Vagina (tissue), 2 donors: ENCODE data around the gene FCF1. TPM values are rescaled to one million over a fixed set of nuclear protein-coding genes. Genes with fewer than 3 reads are reported as not detected.

Experiments used
- DNase-seq, 2 donors: peaks; one replicate each; pipeline ENCODE4 v3.0.0-alpha.2; 2017; ENCODE audit errors: extremely low spot score in 2 of 2
- H3K27ac ChIP-seq: fragments of 200-600 bp; sonication (generic); one replicate; pipeline ENCODE4 v1.5.1; 2019
- H3K27me3 ChIP-seq: fragments of 200-600 bp; sonication (generic); one replicate; pipeline ENCODE4 v1.5.1; 2019
- H3K36me3 ChIP-seq, 2 donors: fragments of 200-600 bp; sonication (generic); one replicate each; pipeline ENCODE4 v1.5.1; 2017 to 2019
- H3K4me1 ChIP-seq: fragments of 200-600 bp; sonication (generic); one replicate; pipeline ENCODE4 v1.5.1; 2019
- H3K4me3 ChIP-seq, 2 donors: fragments of 200-600 bp; sonication (generic); 1 replicate in 1 of 2; 2 replicates in 1 of 2; pipeline ENCODE4 v1.5.1; 2016 to 2019
- H3K9me3 ChIP-seq: fragments of 200-600 bp; sonication (generic); one replicate; pipeline ENCODE4 v1.5.1; 2019
- POLR2A ChIP-seq, 2 donors: fragments of 450-650 bp; IDR thresholded peaks; one replicate each; pipeline ENCODE4 v1.6.1; 2017; ENCODE audit warnings: antibody characterized with exemption in 2 of 2, mild to moderate bottlenecking in 2 of 2, moderate library complexity in 2 of 2
- POLR2AphosphoS5 ChIP-seq, 2 donors: sonication (generic); formaldehyde crosslinking; IDR thresholded peaks; one replicate each; pipeline ENCODE4 v1.9.0; 2017; ENCODE audit warnings: antibody characterized with exemption in 2 of 2, mild to moderate bottlenecking in 2 of 2, low read depth in 1 of 2; ENCODE audit not compliant: insufficient read depth in 1 of 2
- intact Hi-C: fragments of 100-400 bp; cut with DNase I; formaldehyde crosslinking; loops from one replicate; pipeline ENCODE4 v1.15.1; 2023
- total RNA-seq: library from RNA; depleted of rRNA; stranded (reverse); fragments of >200 nt; gene quantifications from one replicate; pipeline ENCODE4 v1.2.3, GENCODE V29; 2016
- TF ChIP-seq, protein P1 (sequence below), 3 experiments: fragments of 450-650 bp in 2 of 3; fragments of 200-600 bp in 1 of 3; sonication (generic) in 1 of 3; IDR thresholded peaks; one replicate each; pipeline ENCODE4 v1.5.1; 2017 to 2019; ENCODE audit warnings: antibody characterized with exemption in 3 of 3, mild to moderate bottlenecking in 2 of 3, moderate library complexity in 2 of 3

Gene FCF1
- total RNA-seq, 1 donor from 2014 or later: 11.0 TPM

DNA sequence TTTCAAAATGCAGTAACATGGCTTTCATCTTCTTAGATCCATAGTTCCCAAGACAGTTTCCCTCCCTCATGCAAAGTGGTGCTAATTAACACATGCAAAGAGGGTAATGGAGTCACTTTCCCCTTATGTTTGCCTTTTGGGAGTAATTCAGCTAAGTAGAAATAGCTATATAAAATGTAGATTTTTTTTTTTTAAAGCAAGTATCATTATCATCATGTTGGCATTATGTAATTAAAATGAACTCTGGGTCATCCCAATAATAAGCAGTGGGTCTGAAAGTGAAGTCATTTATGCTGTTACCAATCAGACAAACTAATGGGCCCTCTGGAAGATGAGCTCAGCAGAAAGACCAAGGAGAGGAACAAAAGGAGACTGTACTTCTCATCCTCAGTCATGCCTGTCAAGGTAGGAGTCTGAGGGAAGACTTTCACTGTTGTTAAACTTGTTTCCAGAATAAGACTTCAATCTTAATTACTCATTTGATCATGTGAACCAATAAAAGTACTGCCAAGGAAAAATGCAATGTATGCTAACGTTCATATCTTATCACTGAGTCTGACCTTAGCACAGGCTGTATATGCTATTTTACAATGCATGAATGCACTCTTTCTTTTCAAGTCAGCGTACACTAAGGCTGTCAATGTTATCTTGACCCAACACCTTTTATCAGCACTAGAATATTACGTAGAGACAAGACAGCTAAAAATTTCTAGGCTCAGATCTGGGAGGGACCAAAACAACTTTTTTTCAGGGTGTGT, 26.8 kb upstream of the FCF1 start:
- TF ChIP-seq POLR2A (IDR thresholded peaks at IDR 0.05) (no peak), POLR2AphosphoS5 (IDR thresholded peaks at IDR 0.05; ENCODE audit: insufficient read depth in 1 of 2, low read depth in 1 of 2) (no peak)
- TF ChIP-seq, protein P1, sequence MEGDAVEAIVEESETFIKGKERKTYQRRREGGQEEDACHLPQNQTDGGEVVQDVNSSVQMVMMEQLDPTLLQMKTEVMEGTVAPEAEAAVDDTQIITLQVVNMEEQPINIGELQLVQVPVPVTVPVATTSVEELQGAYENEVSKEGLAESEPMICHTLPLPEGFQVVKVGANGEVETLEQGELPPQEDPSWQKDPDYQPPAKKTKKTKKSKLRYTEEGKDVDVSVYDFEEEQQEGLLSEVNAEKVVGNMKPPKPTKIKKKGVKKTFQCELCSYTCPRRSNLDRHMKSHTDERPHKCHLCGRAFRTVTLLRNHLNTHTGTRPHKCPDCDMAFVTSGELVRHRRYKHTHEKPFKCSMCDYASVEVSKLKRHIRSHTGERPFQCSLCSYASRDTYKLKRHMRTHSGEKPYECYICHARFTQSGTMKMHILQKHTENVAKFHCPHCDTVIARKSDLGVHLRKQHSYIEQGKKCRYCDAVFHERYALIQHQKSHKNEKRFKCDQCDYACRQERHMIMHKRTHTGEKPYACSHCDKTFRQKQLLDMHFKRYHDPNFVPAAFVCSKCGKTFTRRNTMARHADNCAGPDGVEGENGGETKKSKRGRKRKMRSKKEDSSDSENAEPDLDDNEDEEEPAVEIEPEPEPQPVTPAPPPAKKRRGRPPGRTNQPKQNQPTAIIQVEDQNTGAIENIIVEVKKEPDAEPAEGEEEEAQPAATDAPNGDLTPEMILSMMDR (IDR thresholded peaks at IDR 0.05): no peak
- no peaks in the 10 kb centered on the region for H3K4me1 ChIP-seq
- intact Hi-C loops: no loop called here
- DNase-seq: no peak
- no peak overlapping the region for H3K4me3 ChIP-seq
- H3K27ac ChIP-seq: no peak overlapping the region
- H3K27me3 ChIP-seq: no peaks in the 10 kb centered on the region
- H3K9me3 ChIP-seq: no peaks in the 10 kb centered on the region
- H3K36me3 ChIP-seq: peaks cover 0 to 29% of the 10 kb centered on the region in 2 donors

DNA sequence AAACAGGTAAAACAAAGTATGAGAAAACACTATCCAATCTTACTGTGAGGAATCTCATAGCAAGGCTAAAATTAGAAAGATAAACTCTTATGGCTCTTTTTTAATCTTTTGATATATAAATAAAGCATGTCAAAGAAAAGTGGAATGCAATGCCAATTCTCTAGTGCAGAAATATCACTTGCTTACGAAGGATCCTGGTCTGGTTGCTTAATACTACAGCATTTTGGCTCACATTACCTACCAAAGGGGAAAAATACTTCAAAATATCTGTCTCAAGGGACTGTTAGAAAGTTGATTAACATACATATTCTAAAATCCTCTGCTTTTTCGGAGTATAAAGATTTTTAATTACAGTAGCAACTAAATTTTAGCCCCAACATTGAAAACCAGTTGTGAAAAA, 21.5 kb upstream of the FCF1 start:
- TF ChIP-seq, protein P1 (IDR thresholded peaks at IDR 0.05): no peak
- TF ChIP-seq POLR2A (IDR thresholded peaks at IDR 0.05): no peak
- no peak for TF ChIP-seq POLR2AphosphoS5 (IDR thresholded peaks at IDR 0.05; ENCODE audit: insufficient read depth in 1 of 2, low read depth in 1 of 2)
- H3K4me3 ChIP-seq: no peak overlapping the region
- H3K27me3 ChIP-seq: no peaks in the 10 kb centered on the region
- intact Hi-C loops: no loop called here
- H3K36me3 ChIP-seq: peaks cover 0 to 22% of the 10 kb centered on the region in 2 donors
- no peak for DNase-seq
- H3K27ac ChIP-seq: no peak overlapping the region
- no peaks in the 10 kb centered on the region for H3K9me3 ChIP-seq
- no peaks in the 10 kb centered on the region for H3K4me1 ChIP-seq

DNA sequence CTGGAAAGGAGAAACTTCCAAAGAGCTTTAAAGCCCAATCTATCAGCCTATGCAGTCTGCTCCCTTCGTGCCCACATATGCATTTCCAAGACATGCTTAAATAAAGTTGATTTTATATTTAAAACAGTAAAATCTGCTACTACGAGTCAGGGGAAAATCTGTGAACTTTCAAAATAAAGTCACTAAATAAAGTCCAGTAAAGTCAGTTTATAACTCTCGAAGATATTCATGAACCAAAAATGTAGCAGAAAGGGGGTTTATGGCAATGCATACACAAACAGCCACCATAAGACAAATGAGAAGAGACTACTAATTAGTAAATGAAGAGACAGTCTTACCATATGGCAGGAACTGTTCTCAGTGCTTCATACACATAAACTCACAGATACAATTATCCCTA, 19.8 kb upstream of the FCF1 start:
- intact Hi-C loops: no loop called here
- Histone ChIP-seq H3K4me1 (no peaks in the 10 kb centered on the region), H3K9me3 (no peaks in the 10 kb centered on the region), H3K27ac (no peak overlapping the region), H3K36me3 (peaks cover 0 to 20% of the 10 kb centered on the region in 2 donors), H3K4me3 (no peak overlapping the region), H3K27me3 (no peaks in the 10 kb centered on the region)
- TF ChIP-seq POLR2A (IDR thresholded peaks at IDR 0.05): no peak
- TF ChIP-seq, protein P1 (IDR thresholded peaks at IDR 0.05): no peak
- TF ChIP-seq POLR2AphosphoS5 (IDR thresholded peaks at IDR 0.05; ENCODE audit: insufficient read depth in 1 of 2, low read depth in 1 of 2): no peak
- DNase-seq: no peak

DNA sequence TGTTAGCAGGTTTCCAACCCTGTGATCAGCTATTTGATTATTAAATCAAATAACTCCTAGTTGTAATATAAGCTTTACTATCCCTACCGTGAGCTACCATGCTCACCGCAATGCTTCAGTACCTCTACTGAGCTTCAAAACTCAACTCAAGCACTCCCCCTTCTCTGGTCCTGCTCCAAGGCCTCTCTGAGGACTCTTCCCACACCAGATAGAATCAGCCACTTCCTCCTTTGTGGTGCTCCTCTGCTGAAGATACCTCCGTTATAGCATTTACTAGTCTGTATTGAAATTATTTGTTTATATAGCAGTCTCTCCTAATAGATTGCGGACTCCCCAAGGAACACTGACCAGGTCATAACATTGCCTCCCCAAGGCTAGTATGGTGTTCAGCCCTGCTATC, 17.5 kb upstream of the FCF1 start:
- TF ChIP-seq POLR2A (IDR thresholded peaks at IDR 0.05): no peak
- TF ChIP-seq, protein P1 (IDR thresholded peaks at IDR 0.05): no peak
- TF ChIP-seq POLR2AphosphoS5 (IDR thresholded peaks at IDR 0.05; ENCODE audit: insufficient read depth in 1 of 2, low read depth in 1 of 2): no peak
- peaks cover 0 to 15% of the 10 kb centered on the region in 2 donors for H3K36me3 ChIP-seq
- H3K4me3 ChIP-seq: no peak overlapping the region
- intact Hi-C loops: no loop called here
- no peak overlapping the region for H3K27ac ChIP-seq
- no peak for DNase-seq
- no peaks in the 10 kb centered on the region for H3K4me1 ChIP-seq
- no peaks in the 10 kb centered on the region for H3K9me3 ChIP-seq
- no peaks in the 10 kb centered on the region for H3K27me3 ChIP-seq

DNA sequence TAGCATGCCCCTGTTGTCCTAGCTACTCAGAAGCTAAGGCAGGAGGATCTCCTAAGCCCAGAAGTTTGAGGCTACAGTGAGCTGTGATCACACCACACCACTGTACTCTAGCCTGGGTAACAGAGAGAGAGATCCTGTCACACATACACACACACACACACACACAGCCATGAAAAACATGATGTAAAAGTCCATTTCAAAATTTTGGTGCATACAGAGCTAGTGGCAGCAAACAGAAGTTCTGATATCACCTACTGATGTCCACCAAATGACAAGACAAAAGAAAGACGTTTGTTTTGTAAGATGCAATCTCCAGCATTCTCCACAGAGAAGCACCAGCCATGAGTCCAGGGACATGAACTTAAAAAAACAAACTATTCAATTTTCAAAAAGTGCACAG, 15.9 kb upstream of the FCF1 start:
- peaks cover 0 to 7% of the 10 kb centered on the region in 2 donors for H3K36me3 ChIP-seq
- no peaks in the 10 kb centered on the region for H3K9me3 ChIP-seq
- intact Hi-C loops: no loop called here
- DNase-seq: no peak
- H3K27ac ChIP-seq: no peak overlapping the region
- no peak for TF ChIP-seq POLR2AphosphoS5 (IDR thresholded peaks at IDR 0.05; ENCODE audit: insufficient read depth in 1 of 2, low read depth in 1 of 2)
- TF ChIP-seq POLR2A (IDR thresholded peaks at IDR 0.05): no peak
- TF ChIP-seq, protein P1 (IDR thresholded peaks at IDR 0.05): no peak
- H3K4me3 ChIP-seq: no peak overlapping the region
- no peaks in the 10 kb centered on the region for H3K4me1 ChIP-seq
- H3K27me3 ChIP-seq: no peaks in the 10 kb centered on the region
